Parathyroid adenoma (tissue), 2 donors: Measurements from ENCODE around the gene PILRB.

Experiments used
- H2AFZ ChIP-seq: fragments of 300-600 bp; sonication (generic); one replicate; pipeline ENCODE4 v1.7.0; 2017; ENCODE audit warnings: antibody characterized with exemption, mild to moderate bottlenecking
- H3K27ac ChIP-seq: fragments of 300-600 bp; sonication (generic); one replicate; pipeline ENCODE4 v1.7.0; 2017
- H3K27me3 ChIP-seq: fragments of 300-600 bp; sonication (generic); one replicate; pipeline ENCODE4 v1.7.0; 2017; ENCODE audit warnings: low read length; ENCODE audit not compliant: control insufficient read depth, insufficient read depth
- H3K36me3 ChIP-seq: fragments of 300-600 bp; sonication (generic); one replicate; pipeline ENCODE4 v1.7.0; 2017; ENCODE audit warnings: low read length; ENCODE audit not compliant: control insufficient read depth, insufficient read depth
- H3K4me1 ChIP-seq: fragments of 300-600 bp; sonication (generic); one replicate; pipeline ENCODE4 v1.7.0; 2017; ENCODE audit warnings: control low read depth
- H3K4me2 ChIP-seq: fragments of 300-600 bp; sonication (generic); one replicate; pipeline ENCODE4 v1.7.0; 2017; ENCODE audit warnings: low read length
- H3K4me3 ChIP-seq: fragments of 300-600 bp; sonication (generic); one replicate; pipeline ENCODE4 v1.7.0; 2017; ENCODE audit warnings: low read depth, low read length
- H3K79me2 ChIP-seq: fragments of 300-600 bp; sonication (generic); one replicate; pipeline ENCODE4 v1.7.0; 2017; ENCODE audit warnings: control low read depth
- H3K9ac ChIP-seq: fragments of 300-600 bp; sonication (generic); one replicate; pipeline ENCODE4 v1.7.0; 2017; ENCODE audit warnings: mild to moderate bottlenecking
- H3K9me3 ChIP-seq: fragments of 300-600 bp; sonication (generic); one replicate; pipeline ENCODE4 v1.7.0; 2017; ENCODE audit warnings: low read length; ENCODE audit not compliant: control insufficient read depth
- CTCF ChIP-seq: fragments of 300-600 bp; sonication (generic); IDR thresholded peaks from one replicate; pipeline ENCODE4 v1.7.0; 2017; ENCODE audit warnings: antibody characterized with exemption, mild to moderate bottlenecking
- donor health status: primary hyperparathyroidism.

The PILRB gene

DNA sequence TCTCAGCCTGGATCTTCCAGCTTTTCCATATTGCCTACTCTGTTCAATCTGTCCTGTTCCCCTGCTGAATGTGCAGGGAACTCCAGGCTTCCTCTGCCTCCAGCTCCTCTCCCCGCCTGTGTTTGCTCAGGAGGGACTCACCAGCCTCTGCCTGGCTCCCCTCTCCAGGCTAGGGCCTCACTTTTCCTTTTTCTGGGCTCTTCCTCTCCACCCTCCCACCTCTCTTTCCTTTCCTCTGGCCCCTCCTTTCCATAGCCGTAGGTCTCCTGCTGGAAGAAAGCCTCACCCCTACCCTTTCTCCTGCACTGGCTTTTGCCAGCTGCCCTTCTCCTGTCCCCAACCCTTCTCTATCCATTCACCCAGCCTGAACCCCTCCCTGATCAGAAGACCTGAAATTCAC is 40.3 kb downstream of the PILRB start:
- no peak for TF ChIP-seq CTCF
- H3K4me3 ChIP-seq = no peak overlapping the region
- H3K4me2 ChIP-seq = no peak overlapping the region
- H3K27ac ChIP-seq = no peak overlapping the region
- H3K79me2 ChIP-seq = no peaks in the 10 kb centered on the region
- H3K36me3 ChIP-seq = no peaks in the 10 kb centered on the region
- no peak overlapping the region for H3K9ac ChIP-seq
- H3K9me3 ChIP-seq = no peaks in the 10 kb centered on the region
- no peaks in the 10 kb centered on the region for H3K4me1 ChIP-seq
- no peak overlapping the region for H2AFZ ChIP-seq
- no peaks in the 10 kb centered on the region for H3K27me3 ChIP-seq

DNA sequence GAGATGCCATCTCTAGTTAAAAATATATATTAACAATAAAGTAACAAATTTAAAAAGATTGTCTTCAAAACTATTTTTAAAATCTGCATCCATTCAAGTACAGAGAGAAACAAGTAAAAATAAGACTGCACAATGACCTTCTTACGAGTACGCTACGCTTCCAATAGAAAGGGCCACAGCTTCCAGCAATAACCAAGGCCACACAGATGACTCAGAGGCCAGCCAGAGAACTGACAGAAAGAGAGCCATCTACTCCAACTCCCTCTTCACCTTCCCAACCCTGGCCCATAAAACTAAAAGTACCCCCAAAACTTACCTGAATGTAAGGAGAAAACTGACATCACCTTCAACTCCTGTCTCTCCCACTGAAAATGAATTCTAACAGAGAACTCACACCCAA is 42.1 kb downstream of the PILRB start:
- Histone ChIP-seq H3K9ac (no peak overlapping the region), H3K27me3 (no peaks in the 10 kb centered on the region), H3K4me3 (no peak overlapping the region), H2AFZ (no peak overlapping the region), H3K9me3 (no peaks in the 10 kb centered on the region), H3K4me2 (no peak overlapping the region), H3K36me3 (no peaks in the 10 kb centered on the region), H3K27ac (no peak overlapping the region), H3K4me1 (no peaks in the 10 kb centered on the region), H3K79me2 (no peaks in the 10 kb centered on the region)
- no peak for TF ChIP-seq CTCF

- no peak overlapping the region for H3K4me2 ChIP-seq
- H2AFZ ChIP-seq = no peak overlapping the region
- no peak overlapping the region for H3K4me3 ChIP-seq
- H3K4me1 ChIP-seq = no peaks in the 10 kb centered on the region
- TF ChIP-seq CTCF = no peak
- H3K9me3 ChIP-seq = no peaks in the 10 kb centered on the region
- no peaks in the 10 kb centered on the region for H3K79me2 ChIP-seq
- H3K27ac ChIP-seq = no peak overlapping the region
- no peak overlapping the region for H3K9ac ChIP-seq
- no peaks in the 10 kb centered on the region for H3K36me3 ChIP-seq
- no peaks in the 10 kb centered on the region for H3K27me3 ChIP-seq
Observed at GRCh38 chr7:100400656-100401055, 42.7 kb downstream of the PILRB start.

DNA sequence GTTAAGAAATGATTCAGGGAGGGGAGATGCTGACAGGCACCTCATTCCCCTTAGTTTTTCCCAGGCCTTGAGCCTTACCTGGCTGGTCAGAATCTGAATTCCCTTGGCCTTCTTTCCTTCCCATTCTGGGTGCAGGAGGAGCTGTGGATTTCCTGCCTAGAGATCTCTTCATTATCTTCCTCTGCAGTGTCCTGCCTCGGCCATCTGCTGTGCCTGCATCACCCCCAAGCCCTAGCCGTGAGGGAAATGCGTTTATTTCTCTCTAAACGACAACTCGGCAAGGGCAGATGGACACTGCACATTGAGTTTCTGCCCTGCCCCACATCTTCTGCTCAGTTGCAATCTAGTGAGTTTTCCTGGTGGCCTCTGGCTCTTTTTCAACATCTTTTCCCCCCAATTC is 43.9 kb downstream of the PILRB start:
- H3K4me3 ChIP-seq = no peak overlapping the region
- no peaks in the 10 kb centered on the region for H3K36me3 ChIP-seq
- no peak for TF ChIP-seq CTCF
- H3K9me3 ChIP-seq = no peaks in the 10 kb centered on the region
- no peak overlapping the region for H3K4me2 ChIP-seq
- H3K27ac ChIP-seq = no peak overlapping the region
- H3K4me1 ChIP-seq = no peaks in the 10 kb centered on the region
- H3K27me3 ChIP-seq = no peaks in the 10 kb centered on the region
- no peaks in the 10 kb centered on the region for H3K79me2 ChIP-seq
- no peak overlapping the region for H2AFZ ChIP-seq
- H3K9ac ChIP-seq = no peak overlapping the region

- no peak for TF ChIP-seq CTCF
- Histone ChIP-seq H3K9ac (no peak overlapping the region), H3K79me2 (no peaks in the 10 kb centered on the region), H3K36me3 (no peaks in the 10 kb centered on the region), H3K4me3 (no peak overlapping the region), H2AFZ (no peak overlapping the region), H3K9me3 (no peaks in the 10 kb centered on the region), H3K4me2 (no peak overlapping the region), H3K27me3 (no peaks in the 10 kb centered on the region), H3K4me1 (no peaks in the 10 kb centered on the region), H3K27ac (no peak overlapping the region)
Observed at GRCh38 chr7:100402241-100402640, 44.3 kb downstream of the PILRB start.
